GM12872 (cell line): ENCODE results near the gene COQ8B.

Experiments
- CTCF ChIP-seq: IDR thresholded peaks from 3 replicates; pipeline ENCODE4 v1.5.1; 2011; ENCODE audit warnings: low read depth, mild to moderate bottlenecking, low read length, moderate library complexity; ENCODE audit not compliant: insufficient read depth

Gene COQ8B

GRCh38 chr19:40705950-40706619, 10.6 kb downstream of the COQ8B start:
- TF ChIP-seq CTCF: no peak

- no peak for TF ChIP-seq CTCF
These were observed 11.4 kb downstream of the COQ8B start for GRCh38 chr19:40705362-40705651.

GRCh38 chr19:40704491-40705361, 12.0 kb downstream of the COQ8B start:
- TF ChIP-seq CTCF: no peak

GRCh38 chr19:40703029-40703755, 13.5 kb downstream of the COQ8B start:
- TF ChIP-seq CTCF: no peak

GRCh38 chr19:40702337-40703012, 14.2 kb downstream of the COQ8B start:
- TF ChIP-seq CTCF: no peak

- TF ChIP-seq CTCF: no peak
These were observed 14.9 kb downstream of the COQ8B start for GRCh38 chr19:40701758-40702157.

- TF ChIP-seq CTCF: no peak
These were observed 16.6 kb downstream of the COQ8B start for GRCh38 chr19:40700083-40700482.
